ENCODE results near the gene MAP3K4. TPM values are rescaled to one million over a fixed set of nuclear protein-coding genes. Genes with fewer than 3 reads are reported as not detected.

Gene MAP3K4
- total RNA-seq, 2 experiments from 2014 or later, result 30.3 to 38.7 TPM

DNA sequence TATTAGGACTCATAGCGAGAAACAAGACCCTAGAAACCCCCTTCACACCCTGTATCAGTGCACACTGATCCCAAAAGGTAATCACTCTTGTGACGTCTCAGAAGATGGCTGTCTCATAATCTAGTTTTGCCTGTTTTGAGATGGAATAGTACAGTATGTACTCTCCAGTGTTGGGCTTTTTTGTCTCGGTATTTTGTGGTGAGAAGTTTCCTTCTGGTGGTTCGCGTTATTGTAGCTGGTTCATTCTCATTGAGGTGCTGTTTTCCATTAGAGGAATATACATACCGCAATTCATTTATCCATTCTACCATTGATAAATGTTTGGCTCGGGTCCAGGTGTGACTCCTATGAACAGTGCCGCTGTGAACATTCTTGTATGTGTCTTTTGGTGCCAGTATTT, 27.9 kb upstream of the MAP3K4 start:
- no TSS peak for BruUV-seq (replicated peaks)
- Histone ChIP-seq H3K27ac (ENCODE audit: low read depth, low read length, poor library complexity, severe bottlenecking) (no peak overlapping the region), H3K4me3 (ENCODE audit: low read depth, low read length, poor library complexity, severe bottlenecking) (no peak overlapping the region), H3K9me2 (ENCODE audit: insufficient read depth, low read length) (no peaks in the 10 kb centered on the region), H3K36me3 (ENCODE audit: insufficient read depth, low read length) (no peaks in the 10 kb centered on the region), H3K4me1 (ENCODE audit: insufficient read depth, low read length, poor library complexity, severe bottlenecking) (no peaks in the 10 kb centered on the region), H4K20me1 (ENCODE audit: insufficient read depth, low read length) (no peaks in the 10 kb centered on the region), H3K79me2 (ENCODE audit: insufficient read depth, low read depth, low read length) (no peaks in the 10 kb centered on the region), H3K4me2 (ENCODE audit: low read length) (no peak overlapping the region), H3K9me3 (ENCODE audit: low read length) (no peaks in the 10 kb centered on the region), H2AFZ (ENCODE audit: low read length) (no peak overlapping the region)
- intact Hi-C loops (cut with micrococcal nuclease; ENCODE audit: unreplicated experiment), result no loop called here
- TF ChIP-seq CTCF (conservative IDR thresholded peaks at IDR 0.05; ENCODE audit: low read length) (no peak), EZH2phosphoT487 (IDR thresholded peaks at IDR 0.05; ENCODE audit: borderline replicate concordance, low read depth, low read length) (no peak)
- no peak for DNase-seq (ENCODE audit: low spot score)
- POLR2A ChIA-PET, result no interaction called here
- CTCF ChIA-PET (ENCODE audit: unreplicated experiment), result no interaction called here

DNA sequence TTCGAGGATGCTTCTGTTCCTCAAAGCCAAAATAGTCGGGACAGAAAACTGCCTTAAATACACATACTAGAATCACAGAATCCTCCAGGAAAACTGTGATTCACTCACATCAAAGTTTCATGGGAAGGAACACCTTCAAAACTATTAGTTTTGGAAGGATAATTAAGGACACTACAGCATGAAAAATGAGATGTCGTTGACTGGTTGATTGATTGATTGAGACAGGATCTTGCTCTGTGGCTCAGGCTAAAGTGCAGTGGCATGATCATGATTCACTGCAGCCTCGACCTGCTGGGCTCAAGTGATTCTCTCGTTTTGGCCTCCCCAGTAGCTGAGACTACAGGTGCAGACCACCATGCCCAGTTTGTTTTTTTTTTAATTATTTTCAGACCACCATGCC, 25.7 kb upstream of the MAP3K4 start:
- Histone ChIP-seq H2AFZ (ENCODE audit: low read length) (no peak overlapping the region), H3K27ac (ENCODE audit: low read depth, low read length, poor library complexity, severe bottlenecking) (no peak overlapping the region), H3K9me2 (ENCODE audit: insufficient read depth, low read length) (no peaks in the 10 kb centered on the region), H3K79me2 (ENCODE audit: insufficient read depth, low read depth, low read length) (no peaks in the 10 kb centered on the region), H3K36me3 (ENCODE audit: insufficient read depth, low read length) (no peaks in the 10 kb centered on the region), H3K4me2 (ENCODE audit: low read length) (no peak overlapping the region), H4K20me1 (ENCODE audit: insufficient read depth, low read length) (no peaks in the 10 kb centered on the region), H3K4me1 (ENCODE audit: insufficient read depth, low read length, poor library complexity, severe bottlenecking) (no peaks in the 10 kb centered on the region), H3K9me3 (ENCODE audit: low read length) (no peaks in the 10 kb centered on the region), H3K4me3 (ENCODE audit: low read depth, low read length, poor library complexity, severe bottlenecking) (no peak overlapping the region)
- TF ChIP-seq CTCF (conservative IDR thresholded peaks at IDR 0.05; ENCODE audit: low read length), result no peak
- TF ChIP-seq EZH2phosphoT487 (IDR thresholded peaks at IDR 0.05; ENCODE audit: borderline replicate concordance, low read depth, low read length), result no peak
- intact Hi-C loops (cut with micrococcal nuclease; ENCODE audit: unreplicated experiment), result no loop called here
- POLR2A ChIA-PET, result no interaction called here
- no peak for DNase-seq (ENCODE audit: low spot score)
- no TSS peak for BruUV-seq (replicated peaks)
- CTCF ChIA-PET (ENCODE audit: unreplicated experiment), result no interaction called here

DNA sequence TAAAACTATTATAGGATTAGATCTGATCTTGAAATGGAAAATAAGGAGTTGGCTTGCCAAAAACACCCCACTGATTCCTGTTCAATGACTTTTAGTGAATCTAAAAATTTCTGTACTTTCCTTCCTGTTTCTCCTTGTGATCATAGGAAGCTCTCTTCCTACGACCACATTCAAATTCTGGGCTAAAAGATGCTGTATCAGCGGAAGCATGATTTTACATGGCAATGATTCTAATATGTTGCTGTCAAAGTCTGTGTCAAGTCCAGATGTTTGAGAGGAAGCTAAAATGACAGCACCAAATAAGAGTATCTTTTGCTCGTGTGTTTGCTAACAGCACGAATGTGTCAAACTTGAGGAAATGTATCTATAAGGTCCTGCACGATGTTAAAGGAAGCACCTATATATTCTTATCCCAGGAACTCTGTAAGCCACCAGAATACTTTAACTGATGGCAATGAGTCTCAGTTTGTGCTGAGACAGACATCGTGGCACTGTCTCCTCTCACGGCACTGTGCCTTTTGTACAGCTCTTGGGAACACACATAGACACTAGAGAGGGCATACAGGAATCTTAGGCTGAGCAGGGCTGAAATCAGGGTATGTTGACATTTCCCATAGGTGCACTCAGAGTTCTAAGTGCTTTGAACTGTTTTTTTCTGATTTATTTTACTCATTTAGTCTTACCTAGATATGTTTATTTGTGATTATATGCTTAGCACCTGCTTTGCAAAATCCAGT, 24.9 kb upstream of the MAP3K4 start:
- POLR2A ChIA-PET, result interaction anchor here (0.6 kb wide), 1 partner anchor 15 kb away, joined by 4 read pairs; no protein-coding TSS in a partner anchor
- no peaks in the 10 kb centered on the region for H3K4me1 ChIP-seq (ENCODE audit: insufficient read depth, low read length, poor library complexity, severe bottlenecking)
- H3K27ac ChIP-seq (ENCODE audit: low read depth, low read length, poor library complexity, severe bottlenecking), result no peak overlapping the region
- no peaks in the 10 kb centered on the region for H3K79me2 ChIP-seq (ENCODE audit: insufficient read depth, low read depth, low read length)
- H3K4me3 ChIP-seq (ENCODE audit: low read depth, low read length, poor library complexity, severe bottlenecking), result no peak overlapping the region
- CTCF ChIA-PET (ENCODE audit: unreplicated experiment), result no interaction called here
- H3K36me3 ChIP-seq (ENCODE audit: insufficient read depth, low read length), result no peaks in the 10 kb centered on the region
- no peak for DNase-seq (ENCODE audit: low spot score)
- TF ChIP-seq CTCF (conservative IDR thresholded peaks at IDR 0.05; ENCODE audit: low read length) (no peak), EZH2phosphoT487 (IDR thresholded peaks at IDR 0.05; ENCODE audit: borderline replicate concordance, low read depth, low read length) (no peak)
- H3K9me3 ChIP-seq (ENCODE audit: low read length), result no peaks in the 10 kb centered on the region
- intact Hi-C loops (cut with micrococcal nuclease; ENCODE audit: unreplicated experiment), result no loop called here
- H2AFZ ChIP-seq (ENCODE audit: low read length), result no peak overlapping the region
- no peak overlapping the region for H3K4me2 ChIP-seq (ENCODE audit: low read length)
- no TSS peak for BruUV-seq (replicated peaks)
- peaks cover 3% of the 10 kb centered on the region; the same call in 1 of the 2 replicates for H3K9me2 ChIP-seq (ENCODE audit: insufficient read depth, low read length)
- no peaks in the 10 kb centered on the region for H4K20me1 ChIP-seq (ENCODE audit: insufficient read depth, low read length)
